Measurements from ENCODE around the gene TBCD. TPM values are rescaled to one million over a fixed set of nuclear protein-coding genes. Genes with fewer than 3 reads are reported as not detected.

TBCD gene
- total RNA-seq, 1 experiment from 2014 or later = 90.7 TPM

- intact Hi-C loops (cut with micrococcal nuclease; ENCODE audit: unreplicated experiment) = no loop called here
- no peaks in the 10 kb centered on the region for H3K27me3 Mint-ChIP-seq (ENCODE audit: unreplicated experiment)
- CTCF ChIA-PET = no interaction called here
- H3K9me3 Mint-ChIP-seq (ENCODE audit: low read depth, unreplicated experiment) = no peaks in the 10 kb centered on the region
- peaks cover 9% of the 10 kb centered on the region for H3K36me3 Mint-ChIP-seq (ENCODE audit: insufficient read depth, unreplicated experiment)
- BruUV-seq (replicated peaks) = no TSS peak
- H3K27ac Mint-ChIP-seq (ENCODE audit: unreplicated experiment) = no peak overlapping the region
- no peak for TF ChIP-seq CTCF (IDR thresholded peaks at IDR 0.05; ENCODE audit: unreplicated experiment)
- peaks cover 13% of the 10 kb centered on the region for H3K4me1 Mint-ChIP-seq (ENCODE audit: low read depth, unreplicated experiment)
- H3K4me3 Mint-ChIP-seq (ENCODE audit: low read depth, unreplicated experiment) = no peak overlapping the region
- no peak for DNase-seq
Measured at GRCh38 chr17:82786427-82786826, 34.6 kb downstream of the TBCD start.

- DNase-seq = no peak
- peaks cover 7% of the 10 kb centered on the region for H3K4me1 Mint-ChIP-seq (ENCODE audit: low read depth, unreplicated experiment)
- no peak overlapping the region for H3K4me3 Mint-ChIP-seq (ENCODE audit: low read depth, unreplicated experiment)
- no peak overlapping the region for H3K27ac Mint-ChIP-seq (ENCODE audit: unreplicated experiment)
- H3K9me3 Mint-ChIP-seq (ENCODE audit: low read depth, unreplicated experiment) = no peaks in the 10 kb centered on the region
- no peaks in the 10 kb centered on the region for H3K27me3 Mint-ChIP-seq (ENCODE audit: unreplicated experiment)
- BruUV-seq (replicated peaks) = no TSS peak
- intact Hi-C loops (cut with micrococcal nuclease; ENCODE audit: unreplicated experiment) = no loop called here
- TF ChIP-seq CTCF (IDR thresholded peaks at IDR 0.05; ENCODE audit: unreplicated experiment) = no peak
- H3K36me3 Mint-ChIP-seq (ENCODE audit: insufficient read depth, unreplicated experiment) = peaks cover 9% of the 10 kb centered on the region
- CTCF ChIA-PET = no interaction called here
Measured at GRCh38 chr17:82787081-82787848, 35.4 kb downstream of the TBCD start.

GRCh38 chr17:82788206-82789001 lies 36.5 kb downstream of the TBCD start:
- no peak for TF ChIP-seq CTCF (IDR thresholded peaks at IDR 0.05; ENCODE audit: unreplicated experiment)
- no TSS peak for BruUV-seq (replicated peaks)
- no peaks in the 10 kb centered on the region for H3K9me3 Mint-ChIP-seq (ENCODE audit: low read depth, unreplicated experiment)
- CTCF ChIA-PET = no interaction called here
- H3K4me3 Mint-ChIP-seq (ENCODE audit: low read depth, unreplicated experiment) = no peak overlapping the region
- no peak overlapping the region for H3K27ac Mint-ChIP-seq (ENCODE audit: unreplicated experiment)
- intact Hi-C loops (cut with micrococcal nuclease; ENCODE audit: unreplicated experiment) = no loop called here
- H3K27me3 Mint-ChIP-seq (ENCODE audit: unreplicated experiment) = no peaks in the 10 kb centered on the region
- H3K4me1 Mint-ChIP-seq (ENCODE audit: low read depth, unreplicated experiment) = peaks cover 7% of the 10 kb centered on the region
- peaks cover 9% of the 10 kb centered on the region for H3K36me3 Mint-ChIP-seq (ENCODE audit: insufficient read depth, unreplicated experiment)
- DNase-seq = no peak

- CTCF ChIA-PET = no interaction called here
- peaks cover 7% of the 10 kb centered on the region for H3K4me1 Mint-ChIP-seq (ENCODE audit: low read depth, unreplicated experiment)
Measured at GRCh38 chr17:82789051-82789592, 37.3 kb downstream of the TBCD start.

More at GRCh38 chr17:82789051-82789592, 37.3 kb downstream of the TBCD start:
- Mint-ChIP-seq H3K36me3 (ENCODE audit: insufficient read depth, unreplicated experiment) (peaks cover 9% of the 10 kb centered on the region), H3K4me3 (ENCODE audit: low read depth, unreplicated experiment) (no peak overlapping the region), H3K9me3 (ENCODE audit: low read depth, unreplicated experiment) (no peaks in the 10 kb centered on the region), H3K27me3 (ENCODE audit: unreplicated experiment) (no peaks in the 10 kb centered on the region), H3K27ac (ENCODE audit: unreplicated experiment) (no peak overlapping the region)
- no peak for TF ChIP-seq CTCF (IDR thresholded peaks at IDR 0.05; ENCODE audit: unreplicated experiment)
- intact Hi-C loops (cut with micrococcal nuclease; ENCODE audit: unreplicated experiment) = no loop called here
- no TSS peak for BruUV-seq (replicated peaks)
- DNase-seq = no peak
